ENCODE results near the gene RORC.

The RORC gene

DNA sequence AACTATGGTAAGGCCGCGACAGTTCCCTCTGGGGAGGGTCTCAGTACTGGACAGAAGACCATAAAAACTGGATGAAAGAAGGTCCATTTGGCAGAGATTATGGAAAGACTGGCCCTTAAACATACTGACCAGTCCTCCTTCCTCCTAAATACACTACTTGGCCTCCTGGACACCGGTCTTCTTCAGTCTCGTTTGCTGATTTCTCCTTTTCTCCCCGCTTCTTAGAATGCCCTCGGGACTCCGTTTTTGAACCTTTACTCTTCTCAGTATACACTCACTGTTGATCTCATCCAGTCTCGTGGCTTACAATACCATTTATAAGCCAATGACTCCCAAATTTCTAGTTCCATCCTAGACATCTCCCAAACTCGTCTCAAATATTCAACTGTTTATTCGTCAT, 67.6 kb downstream of the RORC start:
- DNase-seq (ENCODE audit: low read depth): peak; percentile 4
- H3K4me3 ChIP-seq (ENCODE audit: low read depth, low read length): peak overlapping the region; percentile 95
- TF ChIP-seq, protein P1, sequence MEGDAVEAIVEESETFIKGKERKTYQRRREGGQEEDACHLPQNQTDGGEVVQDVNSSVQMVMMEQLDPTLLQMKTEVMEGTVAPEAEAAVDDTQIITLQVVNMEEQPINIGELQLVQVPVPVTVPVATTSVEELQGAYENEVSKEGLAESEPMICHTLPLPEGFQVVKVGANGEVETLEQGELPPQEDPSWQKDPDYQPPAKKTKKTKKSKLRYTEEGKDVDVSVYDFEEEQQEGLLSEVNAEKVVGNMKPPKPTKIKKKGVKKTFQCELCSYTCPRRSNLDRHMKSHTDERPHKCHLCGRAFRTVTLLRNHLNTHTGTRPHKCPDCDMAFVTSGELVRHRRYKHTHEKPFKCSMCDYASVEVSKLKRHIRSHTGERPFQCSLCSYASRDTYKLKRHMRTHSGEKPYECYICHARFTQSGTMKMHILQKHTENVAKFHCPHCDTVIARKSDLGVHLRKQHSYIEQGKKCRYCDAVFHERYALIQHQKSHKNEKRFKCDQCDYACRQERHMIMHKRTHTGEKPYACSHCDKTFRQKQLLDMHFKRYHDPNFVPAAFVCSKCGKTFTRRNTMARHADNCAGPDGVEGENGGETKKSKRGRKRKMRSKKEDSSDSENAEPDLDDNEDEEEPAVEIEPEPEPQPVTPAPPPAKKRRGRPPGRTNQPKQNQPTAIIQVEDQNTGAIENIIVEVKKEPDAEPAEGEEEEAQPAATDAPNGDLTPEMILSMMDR (conservative IDR thresholded peaks at IDR 0.05; ENCODE audit: low read depth, low read length): no peak

DNA sequence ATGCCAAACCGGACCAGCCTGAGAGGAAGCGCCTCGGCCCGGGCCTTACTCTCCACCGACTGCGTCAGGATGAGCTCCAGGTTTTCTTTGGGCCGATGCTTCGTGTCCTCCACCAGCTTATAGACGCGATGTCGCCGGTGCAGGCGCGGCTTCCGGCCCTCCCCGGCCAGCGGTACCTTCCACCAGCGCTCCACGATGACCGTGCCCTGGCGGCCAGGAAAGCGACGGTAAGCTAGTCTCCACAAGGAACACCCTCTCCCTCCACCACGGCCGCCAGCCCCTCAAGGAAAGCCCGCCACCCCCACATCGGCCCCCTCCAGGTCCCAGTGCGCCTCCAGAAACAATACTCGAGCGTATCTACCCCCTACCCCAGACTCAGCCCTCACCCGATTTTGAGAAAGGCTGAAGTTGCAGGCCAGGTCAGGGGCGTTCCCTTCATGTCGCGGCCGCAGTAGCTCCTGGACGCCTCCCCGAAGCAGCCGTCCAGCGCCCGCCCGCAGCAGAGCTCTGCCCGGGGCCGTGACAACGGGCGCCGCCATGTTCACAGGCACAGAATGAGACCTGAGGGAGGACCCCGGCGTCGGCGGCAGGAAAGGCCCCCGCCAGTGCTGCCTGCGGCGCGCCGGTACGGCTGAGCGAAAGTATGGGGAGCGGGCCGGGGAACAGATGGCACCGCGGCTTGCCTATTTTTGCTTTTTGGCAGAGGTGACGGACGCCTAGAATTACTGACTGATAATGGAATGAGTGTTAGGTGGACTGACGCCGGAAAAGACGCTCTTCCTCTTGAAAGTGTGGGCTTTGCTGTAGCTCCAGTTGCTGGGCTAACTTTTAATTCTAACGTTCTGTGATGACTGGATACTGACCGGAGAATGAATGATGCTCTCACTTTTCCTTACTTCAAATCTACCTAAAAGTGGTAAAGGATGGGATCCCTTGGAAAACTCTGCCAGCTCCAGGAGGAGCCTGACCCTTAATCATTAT, 68.4 kb downstream of the RORC start, which contains the start of gene MRPL9:
Gene MRPL9, minus strand, starts transcription at position 556 of the 981 bp plus-strand sequence. Its CDS starts 17 bp downstream, at position 539.
- TF ChIP-seq, protein P1 (conservative IDR thresholded peaks at IDR 0.05; ENCODE audit: low read depth, low read length): no peak
- peak within 1 kb of the TSS; percentile 95 for H3K4me3 ChIP-seq (ENCODE audit: low read depth, low read length)
- DNase-seq (ENCODE audit: low read depth): peak; percentile 77

DNA sequence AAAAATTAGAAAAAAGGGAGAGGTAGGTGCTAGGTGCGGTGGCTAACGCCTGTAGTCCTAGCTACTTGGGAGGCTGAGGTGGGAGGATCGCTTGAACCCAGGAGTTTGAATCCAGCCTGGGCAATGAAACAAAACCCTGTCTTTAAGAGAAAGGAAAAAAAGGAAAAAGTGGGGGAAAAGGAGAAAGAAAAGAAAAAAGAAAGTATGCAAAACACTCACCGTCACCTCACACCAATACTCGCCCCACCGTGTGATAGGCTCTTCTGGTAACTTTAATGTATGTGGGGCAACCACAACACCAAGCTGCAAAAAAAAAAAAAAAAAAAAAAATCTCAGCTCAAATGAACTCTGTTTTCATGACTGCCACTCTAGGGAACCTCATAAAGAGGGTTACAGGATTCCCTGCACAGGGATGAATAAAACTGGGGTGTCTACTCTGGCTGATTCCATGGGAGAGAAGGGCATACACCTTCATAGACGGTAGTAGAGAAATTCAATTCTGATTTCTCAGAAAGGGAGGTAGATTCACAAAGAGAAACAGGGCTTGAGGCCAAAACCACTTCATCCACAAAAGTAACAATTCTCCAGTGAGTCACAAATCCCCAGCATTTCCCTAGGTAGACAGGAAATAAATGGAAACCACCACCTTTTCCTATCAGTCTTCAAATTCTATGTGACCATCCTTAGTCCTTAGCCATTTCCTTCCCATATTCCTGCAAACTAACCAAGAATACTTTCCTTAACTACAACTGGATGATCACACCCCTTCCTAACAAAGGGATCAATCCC, 70.8 kb downstream of the RORC start:
- TF ChIP-seq, protein P1 (conservative IDR thresholded peaks at IDR 0.05; ENCODE audit: low read depth, low read length): no peak
- H3K4me3 ChIP-seq (ENCODE audit: low read depth, low read length): no peak overlapping the region
- DNase-seq (ENCODE audit: low read depth): no peak

DNA sequence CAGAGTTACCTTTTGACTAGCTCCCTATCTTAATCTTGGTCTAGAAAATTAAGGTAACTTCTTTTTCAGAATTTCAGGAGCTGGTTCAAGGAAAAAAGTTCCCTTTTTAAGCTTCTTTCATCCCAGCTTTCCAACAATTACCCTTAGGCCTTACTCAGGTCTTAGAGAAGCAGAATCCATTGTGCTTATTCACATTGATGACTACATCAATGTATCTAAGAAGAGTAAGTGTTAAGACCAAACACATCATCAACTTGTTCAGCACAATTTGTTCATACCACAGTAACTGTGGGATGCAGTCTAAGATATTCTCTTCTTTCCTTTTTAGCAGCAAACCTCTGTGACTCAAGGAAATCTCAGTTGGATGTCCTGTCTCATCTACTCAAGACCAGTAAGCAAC, 72.4 kb downstream of the RORC start:
- TF ChIP-seq, protein P1 (conservative IDR thresholded peaks at IDR 0.05; ENCODE audit: low read depth, low read length): no peak
- DNase-seq (ENCODE audit: low read depth): no peak

DNA sequence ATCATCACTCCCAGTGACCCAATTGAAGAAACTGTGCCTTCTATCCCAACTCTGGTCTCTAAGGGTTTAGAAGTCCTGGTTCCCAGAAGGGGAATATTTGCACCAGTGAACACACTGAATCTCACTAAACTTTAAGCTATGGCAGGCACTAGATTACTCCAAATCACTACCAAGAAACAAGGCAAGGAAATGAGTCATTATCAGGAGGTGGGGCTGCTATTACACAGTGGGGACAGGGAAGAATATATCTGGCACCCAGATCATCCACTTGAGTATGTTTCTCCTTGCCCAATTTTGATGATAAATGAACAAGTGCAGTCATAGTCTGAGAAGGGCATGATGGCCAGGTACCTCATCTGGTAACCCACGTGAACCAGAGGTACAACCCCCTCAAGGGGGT, 75.3 kb downstream of the RORC start:
- TF ChIP-seq, protein P1 (conservative IDR thresholded peaks at IDR 0.05; ENCODE audit: low read depth, low read length): no peak
- no peak overlapping the region for H3K4me3 ChIP-seq (ENCODE audit: low read depth, low read length)
- DNase-seq (ENCODE audit: low read depth): peak; percentile 33

More for the DNA sequence above, 72.4 kb downstream of the RORC start:
- no peak overlapping the region for H3K4me3 ChIP-seq (ENCODE audit: low read depth, low read length)

Measured in choroid plexus epithelial cell (primary cell).